Right lung (tissue), 5 donors: ENCODE results near the gene GALE. TPM values are rescaled to one million over a fixed set of nuclear protein-coding genes. Genes with fewer than 3 reads are reported as not detected.
"Not testable (repeated sequence)": the region's sequence is repeated elsewhere in the genome, so short reads cannot be mapped to it uniquely, and the experiment has no call there.

Experiments
- DNase-seq, 2 donors: peaks; one replicate each; pipeline ENCODE4 v3.0.0-alpha.2; 2013
- polyA plus RNA-seq, 5 donors: library from polyadenylated mRNA; unstranded; fragments of 120-200 nt; gene quantifications; one replicate each; pipeline versions ENCODE4 v1.2.1 to v1.2.3, GENCODE V29; 2013; ENCODE audit warnings: inconsistent platforms in 1 of 5, low replicate concordance in 1 of 5; ENCODE audit not compliant: insufficient read length in 5 of 5, insufficient read depth in 1 of 5

GALE gene
- polyA plus RNA-seq, 5 donors = 12.4 to 23.3 (median 15.9) TPM

- DNase-seq = no peak
These were observed 7.4 kb downstream of the GALE start for GRCh38 chr1:23793018-23793781.

- DNase-seq = no peak
These were observed 8.2 kb downstream of the GALE start for GRCh38 chr1:23792151-23792945.

DNA sequence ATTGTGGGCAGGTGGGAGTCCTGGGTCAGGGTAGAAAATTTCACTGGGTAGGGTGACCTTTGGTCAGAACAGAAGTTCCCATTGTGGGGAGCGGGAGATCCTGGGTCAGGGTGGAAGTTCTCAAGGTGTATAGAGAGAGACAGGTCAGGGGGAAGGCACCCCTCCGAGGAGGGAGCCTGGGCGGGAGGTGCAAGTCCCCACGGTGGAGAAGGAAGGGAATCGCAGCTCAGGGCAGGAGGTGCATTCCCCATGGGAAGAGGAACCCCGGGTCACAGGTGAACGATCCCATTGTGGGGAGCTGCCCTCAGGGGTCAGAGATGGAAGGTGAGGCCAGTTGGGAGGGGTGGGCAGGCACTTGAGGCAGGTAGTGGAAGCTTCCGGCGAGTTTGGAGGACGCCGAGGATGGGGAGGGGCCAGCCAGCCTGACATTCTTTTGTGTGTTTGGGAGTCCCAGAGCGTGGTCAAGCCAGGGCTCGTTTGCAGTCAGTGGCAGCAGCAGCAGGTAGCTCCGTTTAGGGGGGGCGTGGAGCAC, 9.0 kb downstream of the GALE start:
- DNase-seq = no peak

GRCh38 chr1:23790696-23791515, 9.6 kb downstream of the GALE start, which contains the start of gene LYPLA2:
Gene LYPLA2 (plus strand): TSS chr1:23791145. CDS start chr1:23792683, 1,538 bp downstream.
- DNase-seq = peak; percentile 89 to 90

DNA sequence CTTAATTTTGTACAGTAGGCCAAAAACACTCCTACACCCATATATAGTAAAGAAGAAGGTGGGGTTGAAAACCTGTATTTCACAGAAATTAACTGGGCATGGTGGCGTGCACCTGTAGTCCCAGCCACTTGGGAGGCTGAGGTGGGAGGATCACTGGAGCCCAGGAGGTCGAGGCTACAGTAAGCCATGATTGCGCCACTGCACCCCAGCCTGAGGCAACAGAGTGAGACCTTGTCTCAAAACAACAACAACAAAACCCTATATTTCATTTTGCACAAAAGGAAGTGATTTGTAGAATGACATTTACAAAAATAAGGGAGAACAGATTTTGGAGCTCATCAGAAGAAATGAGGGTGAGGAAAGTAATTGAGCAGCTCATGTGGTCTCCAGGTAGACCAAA, 11.9 kb downstream of the GALE start:
- no peak for DNase-seq

DNA sequence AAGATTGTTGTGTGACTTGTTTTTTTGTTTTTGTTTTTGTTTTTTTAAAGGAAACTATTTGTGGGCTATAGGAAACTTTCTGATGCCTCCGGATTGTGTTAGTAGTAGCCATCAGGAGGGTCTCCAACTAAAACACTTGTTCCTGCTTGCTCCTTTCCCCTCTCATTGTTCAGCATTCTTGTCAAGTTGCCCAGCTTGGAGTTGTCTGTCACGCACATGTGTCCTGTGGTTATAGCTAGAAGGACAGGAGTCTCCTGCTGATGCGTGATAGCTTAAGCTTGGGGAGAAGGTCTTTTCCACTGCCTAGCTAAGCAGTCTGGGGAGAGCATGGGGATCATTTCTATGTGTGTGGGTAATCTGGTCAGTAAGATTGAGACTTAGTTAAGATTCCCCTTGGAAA, 12.9 kb downstream of the GALE start:
- DNase-seq = no peak

DNA sequence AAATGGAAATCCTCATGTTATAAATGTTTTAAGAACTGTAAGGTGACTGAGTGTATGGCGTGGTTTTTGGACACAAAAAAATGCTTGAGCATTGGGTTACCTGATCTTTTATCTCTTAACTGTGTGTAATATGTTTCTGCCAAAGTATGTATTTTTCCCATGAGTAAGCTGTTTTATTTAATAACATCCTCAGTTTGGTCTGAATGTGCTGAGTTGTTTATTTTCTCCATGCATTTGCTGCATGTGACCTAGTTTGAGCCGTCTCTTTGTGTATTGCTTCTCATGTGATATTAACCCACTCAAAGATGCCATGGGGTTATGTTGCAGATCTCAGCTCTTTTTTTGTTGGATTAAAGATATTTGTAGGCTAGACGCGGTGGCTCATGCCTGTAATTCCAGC, 15.7 kb downstream of the GALE start:
- DNase-seq = no peak

GRCh38 chr1:23783141-23783540, 17.4 kb downstream of the GALE start:
- DNase-seq = not testable (repeated sequence)

- DNase-seq = no peak
These were observed 20.7 kb downstream of the GALE start for GRCh38 chr1:23779826-23780371.

- DNase-seq = peak; percentile 85
These were observed 22.4 kb downstream of the GALE start, which contains the start of gene PITHD1 for GRCh38 chr1:23777979-23778814. Gene PITHD1 (plus strand): TSS chr1:23778418. CDS start chr1:23778516, 98 bp downstream.

GRCh38 chr1:23776217-23776616, 24.3 kb downstream of the GALE start:
- DNase-seq = no peak

DNA sequence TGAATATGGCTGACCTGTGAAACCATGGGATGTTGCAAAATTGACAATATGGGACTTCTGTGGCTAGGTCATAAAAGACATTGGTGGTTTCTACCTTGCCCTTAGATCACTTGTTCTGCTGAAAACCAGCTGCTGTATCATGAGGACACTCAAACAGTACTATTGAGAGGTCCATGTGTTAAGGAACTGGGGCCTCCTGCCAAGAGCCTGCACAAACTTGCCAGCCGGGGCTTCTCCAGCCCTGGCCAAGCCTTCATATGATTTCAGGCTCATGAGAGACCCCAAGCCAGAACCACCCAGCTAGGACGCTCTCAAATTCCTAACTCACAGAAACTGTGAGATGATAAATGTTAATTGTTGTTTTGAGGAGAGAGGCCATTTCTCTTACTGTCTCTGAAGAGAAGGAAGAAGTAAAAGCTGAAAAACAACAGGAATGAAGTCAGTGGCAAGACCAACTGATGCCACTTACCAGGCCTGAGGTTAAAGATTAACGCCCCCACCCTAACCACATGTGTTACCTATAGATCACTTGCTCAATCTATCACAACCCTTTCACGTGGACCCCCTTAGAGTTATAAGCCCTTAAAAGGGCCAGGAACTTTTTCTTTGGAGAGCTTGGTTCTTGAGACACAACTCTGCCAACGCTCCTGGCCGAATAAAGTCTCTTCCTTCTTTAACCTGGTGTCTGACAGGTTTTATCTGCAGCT, 26.2 kb downstream of the GALE start:
- no peak for DNase-seq

GRCh38 chr1:23772854-23773242, 27.7 kb downstream of the GALE start:
- DNase-seq = no peak

DNA sequence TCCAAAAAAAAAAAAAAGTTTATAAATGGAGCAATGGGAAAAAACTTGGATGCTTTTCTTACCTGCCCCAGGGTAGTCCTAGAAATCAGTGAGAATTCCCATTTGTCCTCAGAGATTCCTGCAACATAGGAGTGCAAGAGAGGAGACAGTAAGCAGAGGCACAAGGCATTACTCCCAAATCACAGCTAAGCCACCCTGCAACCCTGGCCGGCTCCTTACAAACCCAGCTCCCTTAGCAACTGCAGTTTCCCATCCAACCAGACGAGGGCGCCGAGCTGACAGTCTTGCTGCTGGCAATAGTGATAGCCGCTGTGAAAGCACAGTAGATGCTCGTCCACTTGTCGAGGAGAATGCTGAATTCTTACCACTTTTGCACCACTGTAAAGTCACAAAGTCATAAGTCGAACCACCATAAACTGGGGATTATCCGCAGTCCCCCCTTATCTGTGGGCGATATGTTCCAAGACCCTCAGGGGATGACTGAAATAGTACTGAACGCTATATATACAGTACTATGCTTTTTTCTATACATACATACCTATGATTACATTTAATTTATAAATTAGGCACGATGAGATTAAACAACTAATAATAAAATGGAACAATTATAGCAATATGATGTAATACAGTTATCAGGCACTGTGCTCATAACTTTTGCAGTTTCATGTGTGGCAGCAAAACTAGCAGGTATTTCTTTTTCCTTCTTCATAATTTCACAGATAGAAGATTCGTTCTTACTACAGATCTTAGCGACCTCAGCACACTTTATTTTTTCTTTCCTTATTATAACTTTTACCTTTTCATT, 28.3 kb downstream of the GALE start:
- peak in 1 of 2 donors; percentile 65 for DNase-seq

GRCh38 chr1:23768733-23769132, 31.8 kb downstream of the GALE start:
- DNase-seq = no peak

DNA sequence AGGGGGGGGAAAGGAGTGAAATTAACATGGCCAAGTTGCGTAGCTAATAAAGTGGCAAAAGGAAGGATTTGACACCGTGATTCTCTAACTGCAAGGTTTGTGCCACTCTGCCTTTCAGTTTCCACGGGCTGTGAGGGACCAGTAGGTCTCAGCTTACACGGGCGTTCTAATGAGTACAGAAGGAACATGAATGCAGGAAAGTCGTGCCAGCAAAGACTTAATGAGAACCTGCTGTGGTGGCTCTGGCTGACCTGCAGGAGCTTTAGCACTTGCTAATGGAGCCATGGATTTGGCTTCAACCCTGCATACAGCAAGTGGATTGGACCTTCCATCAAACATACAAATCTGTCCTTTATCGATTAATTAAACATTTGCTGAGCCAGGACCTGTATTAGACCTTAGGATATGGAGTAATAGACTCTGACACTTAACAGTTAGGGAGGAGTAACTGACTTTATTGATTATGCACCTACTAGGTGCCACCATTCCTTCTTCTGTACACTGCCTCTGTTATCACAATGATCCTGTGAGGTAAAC, 37.4 kb downstream of the GALE start:
- DNase-seq = no peak

DNA sequence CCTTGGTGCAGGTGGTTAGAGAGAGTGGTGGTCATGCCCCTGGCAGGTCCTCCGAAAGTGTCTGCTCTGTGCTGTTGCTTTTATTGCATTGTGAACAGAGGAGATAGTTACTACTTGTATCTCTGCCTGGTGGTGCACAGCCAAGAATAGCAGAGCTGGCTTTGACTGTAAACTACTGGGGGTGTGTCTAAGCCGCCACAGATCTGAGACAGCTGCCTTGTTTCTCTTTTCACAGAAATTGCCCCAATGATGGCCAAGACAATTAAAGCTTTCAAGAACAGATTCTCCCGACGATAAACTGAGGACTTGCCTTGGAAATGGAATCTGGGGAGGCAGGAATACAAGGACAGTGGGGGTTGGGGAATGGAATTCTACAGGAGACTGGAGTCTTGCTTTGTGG, 41.3 kb downstream of the GALE start:
- DNase-seq = peak in 1 of 2 donors; percentile 33

DNA sequence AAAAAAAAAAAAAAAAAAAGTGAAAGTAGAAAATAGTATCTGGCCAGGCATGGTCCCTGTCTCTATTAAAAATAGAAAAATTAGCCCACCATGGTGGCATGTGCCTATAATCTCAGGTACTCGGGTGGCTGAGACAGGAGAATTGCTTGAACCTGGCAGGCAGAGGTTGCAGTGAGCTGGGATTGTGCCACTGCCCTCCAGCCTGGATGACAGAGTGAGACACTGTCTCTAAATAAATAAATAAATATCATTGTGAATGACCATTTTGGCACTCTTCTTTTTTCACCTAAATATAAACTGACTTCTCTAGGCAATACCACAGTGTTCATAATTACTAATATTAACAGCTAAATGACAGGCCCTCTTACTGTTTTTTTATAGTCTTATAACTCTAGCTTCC, 42.7 kb downstream of the GALE start:
- no peak for DNase-seq

DNA sequence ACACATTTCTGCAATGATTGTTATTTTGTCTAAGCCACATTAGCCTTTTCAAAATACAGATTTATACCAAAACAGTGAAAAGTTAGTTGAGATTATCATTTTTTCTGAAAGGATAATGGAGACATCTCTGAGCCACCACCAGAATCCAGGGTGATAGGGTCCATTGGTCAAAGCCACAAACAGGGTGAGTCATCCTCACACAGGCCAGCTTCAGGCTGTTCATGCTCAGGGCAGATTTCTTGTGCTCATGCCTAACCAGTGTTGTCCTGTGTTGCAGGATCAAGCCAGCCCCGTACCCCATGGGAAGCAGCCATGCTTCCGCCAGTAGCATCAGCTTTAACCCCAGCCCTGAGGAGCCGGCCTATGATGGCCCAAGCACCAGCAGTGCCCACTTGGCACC, 43.9 kb downstream of the GALE start:
- no peak for DNase-seq
